ENCODE data around the gene DRG1. TPM values are rescaled to one million over a fixed set of nuclear protein-coding genes. Genes with fewer than 3 reads are reported as not detected.

Gene DRG1
- total and polyA plus RNA-seq, 10 of the 15 experiments (the other 5 are each of a cell fraction or from before 2014, with no cell fraction given): 59.7 to 147 (median 85.8) TPM

GRCh38 chr22:31367426-31367825 is 32.0 kb upstream of the DRG1 start:
- Histone ChIP-seq H2AFZ (ENCODE audit: control insufficient read depth, low read depth, low read length) (no peak overlapping the region), H3K27ac (ENCODE audit: control insufficient read depth, insufficient read depth) (no peak overlapping the region), H3K36me3 (ENCODE audit: control insufficient read depth in 2 of 2, insufficient read depth in 2 of 2, low read length in 1 of 2) (no peaks in the 10 kb centered on the region), H3K4me3 (no peak overlapping the region), H3K4me2 (ENCODE audit: control insufficient read depth, insufficient read depth) (no peak overlapping the region), H3K9me3 (replicated peaks; ENCODE audit: control insufficient read depth, insufficient read depth, low read length) (no peaks in the 10 kb centered on the region), H4K20me1 (ENCODE audit: control insufficient read depth, insufficient read depth) (no peaks in the 10 kb centered on the region), H3K9ac (ENCODE audit: control insufficient read depth, insufficient read depth, low read length) (no peak overlapping the region), H3K27me3 (replicated peaks in 1 of 2; ENCODE audit: control insufficient read depth in 2 of 2, insufficient read depth in 2 of 2, low read length in 1 of 2) (no peaks in the 10 kb centered on the region), H3K4me1 (ENCODE audit: control insufficient read depth, insufficient read depth, low read length) (no peaks in the 10 kb centered on the region), H3K79me2 (ENCODE audit: control insufficient read depth, insufficient read depth, low read length) (no peaks in the 10 kb centered on the region)
- intact Hi-C loops (cut with micrococcal nuclease; ENCODE audit: unreplicated experiment): no loop called here
- TF ChIP-seq ZBTB40 (IDR thresholded peaks at IDR 0.05; ENCODE audit: borderline replicate concordance) (no peak), TBL1XR1 (IDR thresholded peaks at IDR 0.05; ENCODE audit: low read depth, low read length) (no peak), HDAC2 (IDR thresholded peaks at IDR 0.05) (no peak), SMC3 (IDR thresholded peaks at IDR 0.05; ENCODE audit: borderline replicate concordance, low read length) (no peak), ZZZ3 (IDR thresholded peaks at IDR 0.05; ENCODE audit: control insufficient read depth, insufficient read length, low read depth) (no peak), TAF1 (IDR thresholded peaks at IDR 0.05; ENCODE audit: borderline replicate concordance, low read depth, low read length) (no peak), SMAD1 (IDR thresholded peaks at IDR 0.05; ENCODE audit: low read depth, partially characterized antibody) (no peak), RB1 (IDR thresholded peaks at IDR 0.05; ENCODE audit: borderline replicate concordance) (no peak), GATAD2B (conservative IDR thresholded peaks at IDR 0.05; ENCODE audit: low read depth) (no peak), ZNF274 (IDR thresholded peaks at IDR 0.05; ENCODE audit: insufficient read depth, insufficient read length) (no peak), GABPA (IDR thresholded peaks at IDR 0.05; ENCODE audit: low read depth) (no peak), CHD1 (IDR thresholded peaks at IDR 0.05; ENCODE audit: low read depth, low read length) (no peak), STAT3 (IDR thresholded peaks at IDR 0.05; ENCODE audit: low read depth, low read length) (no peak), KAT2A (conservative IDR thresholded peaks at IDR 0.05; ENCODE audit: control insufficient read depth, low read depth, low read length) (no peak), FOXK2 (IDR thresholded peaks at IDR 0.05) (no peak), RELB (IDR thresholded peaks at IDR 0.05; ENCODE audit: low read depth) (no peak), ZNF24 (IDR thresholded peaks at IDR 0.05) (no peak), TCF3 (IDR thresholded peaks at IDR 0.05; ENCODE audit: borderline replicate concordance, insufficient read depth, low read depth, low read length) (no peak), ZBTB4 (CRISPR knock-in tag; IDR thresholded peaks at IDR 0.05) (no peak)
- BruUV-seq (replicated peaks): no TSS peak
- in situ Hi-C loops (cut with MboI): no loop called here
- WGBS (ENCODE audit: insufficient coverage, insufficient replicate concordance, low lambda C conversion rate, missing lambda C conversion rate): 33% methylated on average over 3 of the region's 3 CpGs
- ChIA-PET SMC1A (ENCODE audit: uncharacterized antibody, unreplicated experiment) (no interaction called here), POLR2A (no interaction called here), CTCF (no interaction called here), RAD21 (ENCODE audit: unreplicated experiment) (no interaction called here)
- FAIRE-seq (no peak), DNase-seq (ENCODE audit: low read depth, low spot score) (no peak), ATAC-seq (no peak)
